Ishikawa (cell line): ENCODE data around the gene GMPR.
A peak's percentile ranks its signal among the peaks of the same experiment; 100 is the strongest.

Experiments
- CEBPB ChIP-seq: IDR thresholded peaks from 2 replicates; pipeline ENCODE4 v1.6.1; 2012
- CREB1 ChIP-seq: IDR thresholded peaks from 2 replicates; pipeline ENCODE4 v1.6.1; 2012; ENCODE audit warnings: low read depth
- EGR1 ChIP-seq: IDR thresholded peaks from 2 replicates; pipeline ENCODE4 v1.6.1; 2012
- EP300 ChIP-seq: IDR thresholded peaks from 2 replicates; pipeline ENCODE4 v1.6.1; 2012; ENCODE audit warnings: borderline replicate concordance
- FOXM1 ChIP-seq: IDR thresholded peaks from 2 replicates; pipeline ENCODE4 v1.6.1; 2012; ENCODE audit warnings: low read depth, borderline replicate concordance
- MAX ChIP-seq: IDR thresholded peaks from 2 replicates; pipeline ENCODE4 v1.6.1; 2012
- NFIC ChIP-seq: IDR thresholded peaks from 2 replicates; pipeline ENCODE4 v1.6.1; 2012
- RAD21 ChIP-seq: IDR thresholded peaks from 2 replicates; pipeline ENCODE4 v1.6.1; 2012; ENCODE audit warnings: low read depth
- REST ChIP-seq: IDR thresholded peaks from 2 replicates; pipeline ENCODE4 v1.6.1; 2012; ENCODE audit warnings: low read depth, mild to moderate bottlenecking
- TAF1 ChIP-seq: IDR thresholded peaks from 2 replicates; pipeline ENCODE4 v1.6.1; 2012; ENCODE audit warnings: low read depth, mild to moderate bottlenecking
- TCF12 ChIP-seq: IDR thresholded peaks from 2 replicates; pipeline ENCODE4 v1.6.1; 2012; ENCODE audit warnings: low read depth
- TEAD4 ChIP-seq: IDR thresholded peaks from 2 replicates; pipeline ENCODE4 v1.6.1; 2012
- YY1 ChIP-seq: IDR thresholded peaks from 2 replicates; pipeline ENCODE4 v1.6.1; 2012; ENCODE audit warnings: low read depth
- ZBTB7A ChIP-seq: IDR thresholded peaks from 2 replicates; pipeline ENCODE4 v1.6.1; 2012; ENCODE audit warnings: low read depth
- TF ChIP-seq, protein P1 (sequence below): IDR thresholded peaks from 2 replicates; pipeline ENCODE4 v1.6.1; 2012

Gene GMPR

DNA sequence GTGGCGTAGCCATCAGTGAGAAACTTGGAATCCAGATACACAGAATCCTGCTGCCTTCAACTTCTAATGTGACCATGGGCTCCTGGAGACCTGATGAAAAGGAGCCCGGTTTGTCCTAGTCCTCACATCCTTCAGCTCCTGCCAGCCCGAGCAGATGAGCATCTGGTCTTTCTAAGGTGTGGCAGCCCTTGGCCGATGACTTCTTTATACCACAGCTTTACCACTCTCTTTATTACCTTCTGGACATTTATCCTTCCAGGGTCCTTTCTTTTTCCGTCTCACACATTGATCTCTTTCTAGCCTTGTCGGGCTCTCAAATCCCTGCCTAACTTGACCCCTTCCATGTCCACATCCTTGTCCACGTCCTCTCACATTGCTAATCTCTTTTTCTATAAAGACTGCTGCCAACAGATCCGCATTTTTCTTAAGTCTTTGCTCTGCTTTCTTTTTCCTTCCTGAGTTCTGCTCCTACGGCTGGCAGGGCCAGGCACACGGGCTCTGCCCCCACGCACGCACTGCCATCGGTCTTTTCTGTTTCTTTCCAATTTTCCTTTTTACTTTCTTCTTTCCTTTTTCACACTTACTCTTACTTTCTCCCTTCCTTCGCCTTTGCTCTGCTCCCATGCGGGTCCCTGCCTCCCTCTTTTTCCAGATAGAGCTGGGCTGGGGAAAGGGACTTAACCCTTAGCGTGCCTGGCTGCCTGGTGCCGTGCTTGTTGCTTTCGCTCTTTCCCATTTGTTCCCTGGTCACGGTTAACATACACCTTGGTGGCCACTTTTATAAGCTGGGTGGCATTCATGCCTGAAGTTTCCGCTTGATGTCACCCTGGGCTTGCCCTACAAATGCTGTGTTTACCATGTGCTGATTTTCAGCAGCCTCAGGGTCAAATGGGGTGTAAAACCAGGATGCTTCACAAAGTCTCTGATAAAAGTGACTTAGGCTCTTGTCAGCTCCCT, 9.4 kb upstream of the GMPR start:
- TF ChIP-seq RAD21 (0 out of 2 replicates have a peak, but pooled peaks have one; percentile 10), TEAD4 (no peak)

DNA sequence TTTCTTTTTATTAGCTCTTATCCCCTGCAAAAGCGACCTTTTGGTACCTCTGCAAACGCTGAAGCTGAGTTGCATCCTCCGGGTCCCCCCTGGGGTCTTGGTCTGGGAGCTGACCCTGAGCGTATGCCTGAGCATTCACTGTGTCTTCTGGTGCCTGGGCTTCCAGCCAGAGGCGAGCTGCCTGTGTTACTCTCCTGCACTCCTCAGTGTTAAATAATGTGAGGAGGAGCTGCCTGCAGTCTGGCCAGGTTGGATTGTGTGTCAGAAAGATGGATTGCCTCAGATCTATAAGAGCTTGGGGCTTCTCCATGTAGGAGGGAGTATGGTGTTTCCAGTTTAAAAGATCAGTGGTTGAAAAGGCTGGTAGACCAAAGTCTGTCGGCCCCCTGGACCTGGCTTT, 8.7 kb upstream of the GMPR start:
- TF ChIP-seq EP300 = no peak
- no peak for TF ChIP-seq EGR1
- TF ChIP-seq CEBPB = no peak
- no peak for TF ChIP-seq CREB1
- no peak for TF ChIP-seq TCF12
- TF ChIP-seq RAD21 = no peak
- no peak for TF ChIP-seq TAF1
- no peak for TF ChIP-seq REST
- no peak for TF ChIP-seq TEAD4
- no peak for TF ChIP-seq NFIC

DNA sequence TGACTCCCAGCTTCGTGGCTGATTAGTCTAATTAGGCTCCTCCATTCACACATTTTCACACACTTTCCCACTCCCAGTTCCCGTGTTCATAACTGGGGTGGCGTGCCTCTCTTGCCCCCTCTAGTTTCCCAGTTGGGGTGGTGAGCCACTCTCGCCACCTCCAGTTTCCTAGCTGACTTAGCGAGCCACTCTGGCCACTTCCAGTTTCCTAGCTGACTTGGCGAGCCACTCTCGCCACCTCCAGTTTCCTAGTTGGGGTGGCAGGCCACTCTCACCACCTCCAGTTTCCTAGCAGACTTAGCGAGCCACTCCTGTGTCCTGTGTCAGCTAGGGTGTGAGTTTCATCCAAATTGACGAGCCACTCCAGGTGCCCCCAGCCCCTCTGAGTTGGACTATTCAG, 7.4 kb upstream of the GMPR start:
- TF ChIP-seq REST (no peak), MAX (no peak), NFIC (no peak), TCF12 (no peak), YY1 (no peak), ZBTB7A (no peak), EGR1 (no peak), TEAD4 (no peak), CEBPB (no peak), EP300 (no peak)

DNA sequence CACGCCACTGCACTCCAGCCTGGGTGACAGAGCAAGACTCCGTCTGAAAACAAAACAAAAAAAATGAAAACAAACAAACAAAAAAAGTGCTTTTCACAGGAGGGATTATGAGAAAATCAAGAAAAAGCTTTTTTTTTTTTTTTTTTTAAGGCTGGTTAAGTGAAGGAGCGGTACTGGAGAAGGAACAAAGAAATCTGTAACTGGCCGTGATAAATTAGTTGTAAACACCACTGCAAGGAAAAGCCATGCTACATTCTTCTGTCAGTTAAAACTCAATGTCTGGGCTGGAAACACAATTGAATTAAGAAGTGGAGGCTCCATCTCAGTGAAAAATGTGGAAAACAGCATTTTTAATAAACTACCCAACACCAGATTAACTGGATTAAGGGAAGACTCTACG, 6.3 kb upstream of the GMPR start:
- no peak for TF ChIP-seq CEBPB
- no peak for TF ChIP-seq TCF12
- no peak for TF ChIP-seq ZBTB7A
- TF ChIP-seq REST = no peak
- no peak for TF ChIP-seq FOXM1

- TF ChIP-seq CREB1 (no peak), REST (no peak), EGR1 (no peak), YY1 (no peak), TEAD4 (no peak), EP300 (no peak), ZBTB7A (no peak), RAD21 (no peak), NFIC (no peak), TAF1 (no peak), TCF12 (no peak)
- TF ChIP-seq, protein P1, sequence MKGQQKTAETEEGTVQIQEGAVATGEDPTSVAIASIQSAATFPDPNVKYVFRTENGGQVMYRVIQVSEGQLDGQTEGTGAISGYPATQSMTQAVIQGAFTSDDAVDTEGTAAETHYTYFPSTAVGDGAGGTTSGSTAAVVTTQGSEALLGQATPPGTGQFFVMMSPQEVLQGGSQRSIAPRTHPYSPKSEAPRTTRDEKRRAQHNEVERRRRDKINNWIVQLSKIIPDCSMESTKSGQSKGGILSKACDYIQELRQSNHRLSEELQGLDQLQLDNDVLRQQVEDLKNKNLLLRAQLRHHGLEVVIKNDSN = no peak
Measured at GRCh38 chr6:16236009-16236501, 2.3 kb upstream of the GMPR start.
